ENCODE data around the gene MAST3. TPM values are rescaled to one million over a fixed set of nuclear protein-coding genes. Genes with fewer than 3 reads are reported as not detected.

The MAST3 gene
- polyA plus RNA-seq, 1 donor from 2014 or later, result 2.3 TPM

DNA sequence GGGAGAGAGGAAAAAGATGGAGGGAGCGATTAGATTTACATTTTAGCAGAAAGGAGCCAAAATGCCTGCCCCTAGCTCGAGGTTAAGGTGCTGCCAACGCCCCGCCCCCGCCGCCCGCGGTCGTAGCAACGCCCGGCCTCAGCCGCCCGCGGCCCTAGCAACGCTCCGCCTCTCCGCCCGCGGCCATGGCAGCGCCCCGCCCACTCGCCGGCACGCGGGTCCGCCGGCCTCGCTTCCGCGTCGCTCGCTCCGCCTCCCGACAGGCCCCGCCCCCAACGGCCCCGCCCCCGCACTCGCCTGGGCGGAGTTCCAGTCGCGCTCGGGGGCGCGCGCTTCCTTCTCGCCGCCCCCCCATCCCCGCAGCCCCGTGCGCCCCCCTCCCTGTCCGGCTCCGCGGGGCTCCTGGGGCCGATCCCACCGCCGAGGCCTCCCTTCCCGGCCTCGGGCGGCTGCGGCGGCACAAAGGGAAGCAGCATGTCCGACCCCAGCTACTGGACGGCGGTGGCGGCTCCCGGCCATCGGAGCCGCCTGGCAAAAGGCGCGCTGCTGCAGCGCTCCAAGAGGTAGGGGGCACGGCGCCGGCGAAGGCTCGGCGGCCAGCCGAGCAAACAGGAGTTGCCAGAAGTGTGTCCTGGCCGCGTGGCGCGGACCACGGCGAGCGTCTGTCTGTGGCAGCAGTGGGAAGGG is 20.3 kb downstream of the MAST3 start:
- H2AFZ ChIP-seq (ENCODE audit: low read depth, low read length), result peak overlapping the region; percentile 69
- TF ChIP-seq RAD21 (conservative IDR thresholded peaks at IDR 0.05) (no peak), MXI1 (conservative IDR thresholded peaks at IDR 0.05; ENCODE audit: poor library complexity, severe bottlenecking) (peak; percentile 70), POLR2AphosphoS5 (IDR thresholded peaks at IDR 0.05) (peak; percentile 65)
- TF ChIP-seq, protein P1, sequence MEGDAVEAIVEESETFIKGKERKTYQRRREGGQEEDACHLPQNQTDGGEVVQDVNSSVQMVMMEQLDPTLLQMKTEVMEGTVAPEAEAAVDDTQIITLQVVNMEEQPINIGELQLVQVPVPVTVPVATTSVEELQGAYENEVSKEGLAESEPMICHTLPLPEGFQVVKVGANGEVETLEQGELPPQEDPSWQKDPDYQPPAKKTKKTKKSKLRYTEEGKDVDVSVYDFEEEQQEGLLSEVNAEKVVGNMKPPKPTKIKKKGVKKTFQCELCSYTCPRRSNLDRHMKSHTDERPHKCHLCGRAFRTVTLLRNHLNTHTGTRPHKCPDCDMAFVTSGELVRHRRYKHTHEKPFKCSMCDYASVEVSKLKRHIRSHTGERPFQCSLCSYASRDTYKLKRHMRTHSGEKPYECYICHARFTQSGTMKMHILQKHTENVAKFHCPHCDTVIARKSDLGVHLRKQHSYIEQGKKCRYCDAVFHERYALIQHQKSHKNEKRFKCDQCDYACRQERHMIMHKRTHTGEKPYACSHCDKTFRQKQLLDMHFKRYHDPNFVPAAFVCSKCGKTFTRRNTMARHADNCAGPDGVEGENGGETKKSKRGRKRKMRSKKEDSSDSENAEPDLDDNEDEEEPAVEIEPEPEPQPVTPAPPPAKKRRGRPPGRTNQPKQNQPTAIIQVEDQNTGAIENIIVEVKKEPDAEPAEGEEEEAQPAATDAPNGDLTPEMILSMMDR (IDR thresholded peaks at IDR 0.05; ENCODE audit: poor library complexity, severe bottlenecking), result peak; percentile 23
- no peaks in the 10 kb centered on the region for H3K9me3 ChIP-seq (ENCODE audit: low read length)
- H3F3A ChIP-seq (ENCODE audit: insufficient read depth, low read length, poor library complexity, severe bottlenecking), result no peaks in the 10 kb centered on the region
- H3K27me3 ChIP-seq (ENCODE audit: insufficient read depth, low read depth, low read length), result no peaks in the 10 kb centered on the region
- H3K27ac ChIP-seq (ENCODE audit: low read length), result peak overlapping the region; percentile 45
- H3K9ac ChIP-seq (ENCODE audit: low read length), result peak overlapping the region; percentile 85
- no peaks in the 10 kb centered on the region for H3K9me2 ChIP-seq (ENCODE audit: insufficient read depth, low read length)
- H3K79me2 ChIP-seq (replicated peaks; ENCODE audit: insufficient read depth, low read length), result peaks cover 8% of the 10 kb centered on the region
- peak overlapping the region; percentile 95 for H3K4me3 ChIP-seq (ENCODE audit: low read length)
- H3K4me2 ChIP-seq (ENCODE audit: low read length), result peak overlapping the region; percentile 64
- H3K36me3 ChIP-seq (ENCODE audit: insufficient read depth, low read length), result no peaks in the 10 kb centered on the region
- H4K20me1 ChIP-seq (ENCODE audit: insufficient read depth), result no peaks in the 10 kb centered on the region

DNA sequence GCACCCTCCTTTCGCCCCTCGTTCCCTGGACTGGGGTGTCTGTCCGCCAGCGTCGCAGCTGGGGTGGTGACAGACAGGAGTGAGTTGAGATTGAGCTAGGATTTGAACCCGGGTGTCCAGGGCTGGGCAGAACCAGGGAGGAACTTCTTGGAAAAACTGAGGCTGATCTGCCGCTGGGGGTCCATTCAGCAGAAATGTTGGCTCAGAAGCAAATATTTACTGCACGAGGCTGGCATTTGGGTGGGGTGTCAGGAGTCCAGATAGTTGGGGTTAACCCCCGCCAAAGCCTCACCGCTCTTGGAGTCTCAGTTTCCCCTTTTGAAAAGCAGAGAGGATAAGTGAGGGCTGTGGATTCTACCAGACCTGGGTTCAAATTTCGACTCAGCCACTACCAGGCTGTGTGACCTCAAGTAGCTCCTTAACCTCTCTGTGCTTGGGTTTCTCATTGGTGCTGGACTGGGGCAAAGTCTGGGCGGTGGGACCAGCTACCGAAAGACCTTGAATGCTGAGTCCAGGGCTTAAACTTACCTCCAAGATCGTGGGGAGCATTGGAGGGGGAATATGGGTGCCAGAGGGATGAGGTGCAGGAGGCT is 20.9 kb downstream of the MAST3 start:
- H3K36me3 ChIP-seq (ENCODE audit: insufficient read depth, low read length), result no peaks in the 10 kb centered on the region
- H3K27ac ChIP-seq (ENCODE audit: low read length), result peak overlapping the region; percentile 45
- no peak for TF ChIP-seq MXI1 (conservative IDR thresholded peaks at IDR 0.05; ENCODE audit: poor library complexity, severe bottlenecking)
- no peak for TF ChIP-seq RAD21 (conservative IDR thresholded peaks at IDR 0.05)
- TF ChIP-seq SMC3 (conservative IDR thresholded peaks at IDR 0.05; ENCODE audit: poor library complexity), result no peak
- no peak for TF ChIP-seq TAF1 (IDR thresholded peaks at IDR 0.05; ENCODE audit: low read depth)
- no peak for TF ChIP-seq EP300 (conservative IDR thresholded peaks at IDR 0.05; ENCODE audit: poor library complexity, severe bottlenecking)
- no peak for TF ChIP-seq POLR2AphosphoS5 (IDR thresholded peaks at IDR 0.05)
- no peak for TF ChIP-seq EZH2 (IDR thresholded peaks at IDR 0.05; ENCODE audit: borderline replicate concordance, insufficient read depth, low read length, poor library complexity, severe bottlenecking)
- TF ChIP-seq, protein P1 (IDR thresholded peaks at IDR 0.05; ENCODE audit: poor library complexity, severe bottlenecking), result no peak
- TF ChIP-seq, protein P2, sequence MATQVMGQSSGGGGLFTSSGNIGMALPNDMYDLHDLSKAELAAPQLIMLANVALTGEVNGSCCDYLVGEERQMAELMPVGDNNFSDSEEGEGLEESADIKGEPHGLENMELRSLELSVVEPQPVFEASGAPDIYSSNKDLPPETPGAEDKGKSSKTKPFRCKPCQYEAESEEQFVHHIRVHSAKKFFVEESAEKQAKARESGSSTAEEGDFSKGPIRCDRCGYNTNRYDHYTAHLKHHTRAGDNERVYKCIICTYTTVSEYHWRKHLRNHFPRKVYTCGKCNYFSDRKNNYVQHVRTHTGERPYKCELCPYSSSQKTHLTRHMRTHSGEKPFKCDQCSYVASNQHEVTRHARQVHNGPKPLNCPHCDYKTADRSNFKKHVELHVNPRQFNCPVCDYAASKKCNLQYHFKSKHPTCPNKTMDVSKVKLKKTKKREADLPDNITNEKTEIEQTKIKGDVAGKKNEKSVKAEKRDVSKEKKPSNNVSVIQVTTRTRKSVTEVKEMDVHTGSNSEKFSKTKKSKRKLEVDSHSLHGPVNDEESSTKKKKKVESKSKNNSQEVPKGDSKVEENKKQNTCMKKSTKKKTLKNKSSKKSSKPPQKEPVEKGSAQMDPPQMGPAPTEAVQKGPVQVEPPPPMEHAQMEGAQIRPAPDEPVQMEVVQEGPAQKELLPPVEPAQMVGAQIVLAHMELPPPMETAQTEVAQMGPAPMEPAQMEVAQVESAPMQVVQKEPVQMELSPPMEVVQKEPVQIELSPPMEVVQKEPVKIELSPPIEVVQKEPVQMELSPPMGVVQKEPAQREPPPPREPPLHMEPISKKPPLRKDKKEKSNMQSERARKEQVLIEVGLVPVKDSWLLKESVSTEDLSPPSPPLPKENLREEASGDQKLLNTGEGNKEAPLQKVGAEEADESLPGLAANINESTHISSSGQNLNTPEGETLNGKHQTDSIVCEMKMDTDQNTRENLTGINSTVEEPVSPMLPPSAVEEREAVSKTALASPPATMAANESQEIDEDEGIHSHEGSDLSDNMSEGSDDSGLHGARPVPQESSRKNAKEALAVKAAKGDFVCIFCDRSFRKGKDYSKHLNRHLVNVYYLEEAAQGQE (IDR thresholded peaks at IDR 0.05; ENCODE audit: borderline replicate concordance), result no peak
- H3K4me3 ChIP-seq (ENCODE audit: low read length), result peak overlapping the region; percentile 95
- peak overlapping the region; percentile 85 for H3K9ac ChIP-seq (ENCODE audit: low read length)
- no peaks in the 10 kb centered on the region for H3K27me3 ChIP-seq (ENCODE audit: insufficient read depth, low read depth, low read length)
- H3K9me2 ChIP-seq (ENCODE audit: insufficient read depth, low read length), result no peaks in the 10 kb centered on the region
- peak overlapping the region; percentile 69 for H2AFZ ChIP-seq (ENCODE audit: low read depth, low read length)
- H3K9me3 ChIP-seq (ENCODE audit: low read length), result no peaks in the 10 kb centered on the region
- H3K79me2 ChIP-seq (replicated peaks; ENCODE audit: insufficient read depth, low read length), result peaks cover 8% of the 10 kb centered on the region
- H3K4me2 ChIP-seq (ENCODE audit: low read length), result peak overlapping the region; percentile 35
- no peaks in the 10 kb centered on the region for H4K20me1 ChIP-seq (ENCODE audit: insufficient read depth)
- H3F3A ChIP-seq (ENCODE audit: insufficient read depth, low read length, poor library complexity, severe bottlenecking), result no peaks in the 10 kb centered on the region
